ENCODE measurements around the gene EIF5A2.

- TF ChIP-seq POLR2AphosphoS5 (IDR thresholded peaks at IDR 0.05; ENCODE audit: low read depth, low read length) (no peak), TAF1 (IDR thresholded peaks at IDR 0.05; ENCODE audit: borderline replicate concordance, insufficient read depth, low read length) (no peak), FOXP2 (optimal IDR thresholded peaks at IDR 0.05; ENCODE audit: borderline replicate concordance, extremely low read depth, extremely low read length, insufficient read depth) (no peak), SIN3A (IDR thresholded peaks at IDR 0.05; ENCODE audit: borderline replicate concordance, insufficient read depth, low read length) (no peak)
- TF ChIP-seq, protein P1, sequence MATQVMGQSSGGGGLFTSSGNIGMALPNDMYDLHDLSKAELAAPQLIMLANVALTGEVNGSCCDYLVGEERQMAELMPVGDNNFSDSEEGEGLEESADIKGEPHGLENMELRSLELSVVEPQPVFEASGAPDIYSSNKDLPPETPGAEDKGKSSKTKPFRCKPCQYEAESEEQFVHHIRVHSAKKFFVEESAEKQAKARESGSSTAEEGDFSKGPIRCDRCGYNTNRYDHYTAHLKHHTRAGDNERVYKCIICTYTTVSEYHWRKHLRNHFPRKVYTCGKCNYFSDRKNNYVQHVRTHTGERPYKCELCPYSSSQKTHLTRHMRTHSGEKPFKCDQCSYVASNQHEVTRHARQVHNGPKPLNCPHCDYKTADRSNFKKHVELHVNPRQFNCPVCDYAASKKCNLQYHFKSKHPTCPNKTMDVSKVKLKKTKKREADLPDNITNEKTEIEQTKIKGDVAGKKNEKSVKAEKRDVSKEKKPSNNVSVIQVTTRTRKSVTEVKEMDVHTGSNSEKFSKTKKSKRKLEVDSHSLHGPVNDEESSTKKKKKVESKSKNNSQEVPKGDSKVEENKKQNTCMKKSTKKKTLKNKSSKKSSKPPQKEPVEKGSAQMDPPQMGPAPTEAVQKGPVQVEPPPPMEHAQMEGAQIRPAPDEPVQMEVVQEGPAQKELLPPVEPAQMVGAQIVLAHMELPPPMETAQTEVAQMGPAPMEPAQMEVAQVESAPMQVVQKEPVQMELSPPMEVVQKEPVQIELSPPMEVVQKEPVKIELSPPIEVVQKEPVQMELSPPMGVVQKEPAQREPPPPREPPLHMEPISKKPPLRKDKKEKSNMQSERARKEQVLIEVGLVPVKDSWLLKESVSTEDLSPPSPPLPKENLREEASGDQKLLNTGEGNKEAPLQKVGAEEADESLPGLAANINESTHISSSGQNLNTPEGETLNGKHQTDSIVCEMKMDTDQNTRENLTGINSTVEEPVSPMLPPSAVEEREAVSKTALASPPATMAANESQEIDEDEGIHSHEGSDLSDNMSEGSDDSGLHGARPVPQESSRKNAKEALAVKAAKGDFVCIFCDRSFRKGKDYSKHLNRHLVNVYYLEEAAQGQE (IDR thresholded peaks at IDR 0.05; ENCODE audit: insufficient read depth in 1 of 2, low read depth in 2 of 2, low read length in 2 of 2): no peak
Observed at GRCh38 chr3:170852324-170852723, 56.1 kb downstream of the EIF5A2 start.
